HepG2 (cell line): ENCODE data around the gene ARHGAP5. TPM values are rescaled to one million over a fixed set of nuclear protein-coding genes. Genes with fewer than 3 reads are reported as not detected.

Experiments
- CENPT ChIP-seq: sonication (generic); formaldehyde crosslinking; IDR thresholded peaks from 2 replicates; pipeline ENCODE4 v1.8.0; 2022; ENCODE audit warnings: low read depth, mild to moderate bottlenecking, moderate library complexity, missing genetic modification reagents
- IRX3 ChIP-seq: sonication (generic); formaldehyde crosslinking; IDR thresholded peaks from 2 replicates; pipeline ENCODE4 v1.8.1; 2023; ENCODE audit warnings: mild to moderate bottlenecking, low read depth, missing genetic modification reagents, borderline replicate concordance
- KDM5B ChIP-seq: sonication (generic); formaldehyde crosslinking; IDR thresholded peaks from 2 replicates; pipeline ENCODE4 v1.4.0; 2020; ENCODE audit warnings: missing genetic modification reagents, mild to moderate bottlenecking, borderline replicate concordance
- KLF6 ChIP-seq: IDR thresholded peaks from 2 replicates; pipeline ENCODE4 v1.8.0; 2016; ENCODE audit warnings: missing biosample characterization, missing genetic modification reagents
- MEIS1 ChIP-seq: sonication (generic); formaldehyde crosslinking; IDR thresholded peaks from 2 replicates; pipeline ENCODE4 v1.9.0; 2021; ENCODE audit warnings: mild to moderate bottlenecking, missing genetic modification reagents, moderate library complexity, borderline replicate concordance
- NKX3-1 ChIP-seq: sonication (generic); formaldehyde crosslinking; IDR thresholded peaks from 2 replicates; pipeline ENCODE4 v1.5.0; 2020; ENCODE audit warnings: missing genetic modification reagents
- SMAD3 ChIP-seq: sonication (generic); formaldehyde crosslinking; IDR thresholded peaks from 2 replicates; pipeline ENCODE4 v1.4.0; 2020; ENCODE audit warnings: missing genetic modification reagents
- TP53 ChIP-seq: sonication (generic); formaldehyde crosslinking; conservative IDR thresholded peaks from 2 replicates; pipeline ENCODE4 v1.4.0; 2020; ENCODE audit warnings: missing genetic modification reagents
- ZBTB1 ChIP-seq: sonication (generic); formaldehyde crosslinking; IDR thresholded peaks from 2 replicates; pipeline ENCODE4 v1.4.0; 2020; ENCODE audit warnings: missing genetic modification reagents, borderline replicate concordance
- ZBTB7A ChIP-seq: sonication (generic); formaldehyde crosslinking; IDR thresholded peaks from 2 replicates; pipeline ENCODE4 v1.8.0; 2022; ENCODE audit warnings: mild to moderate bottlenecking, missing genetic modification reagents
- ZMAT3 ChIP-seq: sonication (generic); formaldehyde crosslinking; conservative IDR thresholded peaks from 2 replicates; pipeline ENCODE4 v1.7.0; 2021; ENCODE audit warnings: missing genetic modification reagents
- ZNF101 ChIP-seq: sonication (generic); formaldehyde crosslinking; IDR thresholded peaks from 2 replicates; pipeline ENCODE4 v1.4.0; 2020; ENCODE audit warnings: mild to moderate bottlenecking, low read depth, missing genetic modification reagents, borderline replicate concordance
- ZNF34 ChIP-seq: sonication (generic); formaldehyde crosslinking; IDR thresholded peaks from 2 replicates; pipeline ENCODE4 v1.4.0; 2020; ENCODE audit warnings: mild to moderate bottlenecking, missing genetic modification reagents, borderline replicate concordance
- ZNF891 ChIP-seq: sonication (generic); formaldehyde crosslinking; IDR thresholded peaks from 2 replicates; pipeline ENCODE4 v1.5.0; 2020; ENCODE audit warnings: mild to moderate bottlenecking, missing genetic modification reagents
- polyA plus RNA-seq, 8 experiments: library from polyadenylated mRNA; depleted of rRNA in 3 of 8; stranded (reverse) in 7 of 8; unstranded in 1 of 8; fragments of >200 nt; fragmentation: Illumina TruSeq in 4 of 8; extraction: Trizol in 4 of 8; gene quantifications; 2 replicates each; pipeline versions ENCODE4 v1.2.1 to v1.2.3, GENCODE V29; 2011 to 2016; ENCODE audit warnings: low read depth in 4 of 8, missing spikeins in 1 of 8, mixed read lengths in 1 of 8; ENCODE audit not compliant: insufficient read depth in 1 of 8
- total RNA-seq, 5 experiments: library from RNA; depleted of rRNA; stranded (reverse); fragments of >200 nt; fragmentation: Illumina TruSeq; extraction: Trizol; gene quantifications; 2 replicates each; pipeline ENCODE4 v1.2.3, GENCODE V29; 2016; ENCODE audit warnings: low read depth in 1 of 5
- TF ChIP-seq, protein P1 (sequence below): IDR thresholded peaks from 2 replicates; pipeline ENCODE4 v1.6.1; 2018; ENCODE audit warnings: missing genetic modification reagents, mild to moderate bottlenecking, missing compliant biosample characterization
- TF ChIP-seq, protein P2 (sequence below): sonication (generic); formaldehyde crosslinking; IDR thresholded peaks from 2 replicates; pipeline ENCODE4 v1.4.0; 2020; ENCODE audit warnings: mild to moderate bottlenecking, missing genetic modification reagents, borderline replicate concordance
- TF ChIP-seq, protein P3 (sequence below): sonication (generic); formaldehyde crosslinking; IDR thresholded peaks from 2 replicates; pipeline ENCODE4 v1.5.1; 2020; ENCODE audit warnings: missing genetic modification reagents, mild to moderate bottlenecking, borderline replicate concordance
- TF ChIP-seq, protein P4 (sequence below): sonication (generic); formaldehyde crosslinking; IDR thresholded peaks from 2 replicates; pipeline ENCODE4 v1.5.0; 2020; ENCODE audit warnings: mild to moderate bottlenecking, missing genetic modification reagents
- TF ChIP-seq, protein P5 (sequence below): sonication (generic); formaldehyde crosslinking; IDR thresholded peaks from 2 replicates; pipeline ENCODE4 v1.4.0; 2020; ENCODE audit warnings: low read depth, mild to moderate bottlenecking, missing genetic modification reagents

ARHGAP5 gene
- total and polyA plus RNA-seq, 2 of the 13 experiments (the other 11 are each of a cell fraction or from before 2014, with no cell fraction given) = 33.7 to 144 TPM

DNA sequence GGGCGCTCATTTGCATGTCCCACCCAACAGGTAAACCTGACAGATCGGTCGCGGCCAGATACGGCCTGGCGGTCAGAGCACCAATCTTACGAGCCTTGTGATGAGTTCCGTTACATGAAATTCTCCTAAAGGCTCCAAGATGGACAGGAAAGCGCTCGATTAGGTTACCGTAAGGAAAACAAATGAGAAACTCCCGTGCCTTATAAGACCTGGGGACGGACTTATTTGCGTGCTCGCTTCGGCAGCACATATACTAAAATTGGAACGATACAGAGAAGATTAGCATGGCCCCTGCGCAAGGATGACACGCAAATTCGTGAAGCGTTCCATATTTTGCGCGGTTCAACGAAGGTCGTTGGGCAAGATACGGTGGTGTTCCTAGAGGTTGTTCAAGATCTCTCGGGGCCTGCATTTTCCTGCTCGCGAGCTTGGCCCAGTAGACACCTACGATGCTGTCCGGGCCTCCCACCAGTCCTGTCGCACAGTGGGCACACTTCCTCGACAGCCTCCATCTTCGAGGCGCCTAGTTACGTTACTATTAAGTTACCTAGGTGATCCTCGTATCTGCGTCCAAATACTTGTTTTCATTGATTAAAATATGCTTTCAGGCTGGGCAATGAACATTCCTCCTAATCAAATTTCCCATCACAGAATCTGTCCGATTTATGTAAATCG, 124.8 kb downstream of the ARHGAP5 start, which contains the start of gene RNU6-7 (continued):
- TF ChIP-seq, protein P1, sequence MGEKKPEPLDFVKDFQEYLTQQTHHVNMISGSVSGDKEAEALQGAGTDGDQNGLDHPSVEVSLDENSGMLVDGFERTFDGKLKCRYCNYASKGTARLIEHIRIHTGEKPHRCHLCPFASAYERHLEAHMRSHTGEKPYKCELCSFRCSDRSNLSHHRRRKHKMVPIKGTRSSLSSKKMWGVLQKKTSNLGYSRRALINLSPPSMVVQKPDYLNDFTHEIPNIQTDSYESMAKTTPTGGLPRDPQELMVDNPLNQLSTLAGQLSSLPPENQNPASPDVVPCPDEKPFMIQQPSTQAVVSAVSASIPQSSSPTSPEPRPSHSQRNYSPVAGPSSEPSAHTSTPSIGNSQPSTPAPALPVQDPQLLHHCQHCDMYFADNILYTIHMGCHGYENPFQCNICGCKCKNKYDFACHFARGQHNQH (CRISPR knock-in tag) = no peak
- TF ChIP-seq, protein P2, sequence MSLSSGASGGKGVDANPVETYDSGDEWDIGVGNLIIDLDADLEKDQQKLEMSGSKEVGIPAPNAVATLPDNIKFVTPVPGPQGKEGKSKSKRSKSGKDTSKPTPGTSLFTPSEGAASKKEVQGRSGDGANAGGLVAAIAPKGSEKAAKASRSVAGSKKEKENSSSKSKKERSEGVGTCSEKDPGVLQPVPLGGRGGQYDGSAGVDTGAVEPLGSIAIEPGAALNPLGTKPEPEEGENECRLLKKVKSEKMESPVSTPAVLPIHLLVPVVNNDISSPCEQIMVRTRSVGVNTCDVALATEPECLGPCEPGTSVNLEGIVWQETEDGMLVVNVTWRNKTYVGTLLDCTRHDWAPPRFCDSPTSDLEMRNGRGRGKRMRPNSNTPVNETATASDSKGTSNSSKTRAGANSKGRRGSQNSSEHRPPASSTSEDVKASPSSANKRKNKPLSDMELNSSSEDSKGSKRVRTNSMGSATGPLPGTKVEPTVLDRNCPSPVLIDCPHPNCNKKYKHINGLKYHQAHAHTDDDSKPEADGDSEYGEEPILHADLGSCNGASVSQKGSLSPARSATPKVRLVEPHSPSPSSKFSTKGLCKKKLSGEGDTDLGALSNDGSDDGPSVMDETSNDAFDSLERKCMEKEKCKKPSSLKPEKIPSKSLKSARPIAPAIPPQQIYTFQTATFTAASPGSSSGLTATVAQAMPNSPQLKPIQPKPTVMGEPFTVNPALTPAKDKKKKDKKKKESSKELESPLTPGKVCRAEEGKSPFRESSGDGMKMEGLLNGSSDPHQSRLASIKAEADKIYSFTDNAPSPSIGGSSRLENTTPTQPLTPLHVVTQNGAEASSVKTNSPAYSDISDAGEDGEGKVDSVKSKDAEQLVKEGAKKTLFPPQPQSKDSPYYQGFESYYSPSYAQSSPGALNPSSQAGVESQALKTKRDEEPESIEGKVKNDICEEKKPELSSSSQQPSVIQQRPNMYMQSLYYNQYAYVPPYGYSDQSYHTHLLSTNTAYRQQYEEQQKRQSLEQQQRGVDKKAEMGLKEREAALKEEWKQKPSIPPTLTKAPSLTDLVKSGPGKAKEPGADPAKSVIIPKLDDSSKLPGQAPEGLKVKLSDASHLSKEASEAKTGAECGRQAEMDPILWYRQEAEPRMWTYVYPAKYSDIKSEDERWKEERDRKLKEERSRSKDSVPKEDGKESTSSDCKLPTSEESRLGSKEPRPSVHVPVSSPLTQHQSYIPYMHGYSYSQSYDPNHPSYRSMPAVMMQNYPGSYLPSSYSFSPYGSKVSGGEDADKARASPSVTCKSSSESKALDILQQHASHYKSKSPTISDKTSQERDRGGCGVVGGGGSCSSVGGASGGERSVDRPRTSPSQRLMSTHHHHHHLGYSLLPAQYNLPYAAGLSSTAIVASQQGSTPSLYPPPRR = no peak; the same call in 1 of the 2 replicates
- TF ChIP-seq ZBTB1 = 0 out of 2 replicates have a peak, but pooled peaks have one; percentile 38
- no peak for TF ChIP-seq TP53 (CRISPR knock-in tag)
- peak; percentile 94 for TF ChIP-seq ZNF34
- TF ChIP-seq, protein P3, sequence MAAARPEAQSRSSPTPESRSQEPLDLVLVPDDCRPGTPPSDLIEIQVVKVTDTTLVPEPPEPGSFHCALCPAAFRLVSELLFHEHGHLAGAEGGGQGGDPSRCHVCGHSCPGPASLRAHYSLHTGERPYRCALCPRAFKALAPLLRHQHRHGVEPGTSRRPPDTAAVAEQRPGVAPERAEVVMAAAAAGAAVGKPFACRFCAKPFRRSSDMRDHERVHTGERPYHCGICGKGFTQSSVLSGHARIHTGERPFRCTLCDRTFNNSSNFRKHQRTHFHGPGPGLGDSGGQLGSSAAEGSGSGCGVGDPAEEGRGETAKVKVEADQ = peak; percentile 15; the same call in 1 of the 2 replicates
- peak; percentile 71; the same call in 1 of the 2 replicates for TF ChIP-seq CENPT
- TF ChIP-seq, protein P4, sequence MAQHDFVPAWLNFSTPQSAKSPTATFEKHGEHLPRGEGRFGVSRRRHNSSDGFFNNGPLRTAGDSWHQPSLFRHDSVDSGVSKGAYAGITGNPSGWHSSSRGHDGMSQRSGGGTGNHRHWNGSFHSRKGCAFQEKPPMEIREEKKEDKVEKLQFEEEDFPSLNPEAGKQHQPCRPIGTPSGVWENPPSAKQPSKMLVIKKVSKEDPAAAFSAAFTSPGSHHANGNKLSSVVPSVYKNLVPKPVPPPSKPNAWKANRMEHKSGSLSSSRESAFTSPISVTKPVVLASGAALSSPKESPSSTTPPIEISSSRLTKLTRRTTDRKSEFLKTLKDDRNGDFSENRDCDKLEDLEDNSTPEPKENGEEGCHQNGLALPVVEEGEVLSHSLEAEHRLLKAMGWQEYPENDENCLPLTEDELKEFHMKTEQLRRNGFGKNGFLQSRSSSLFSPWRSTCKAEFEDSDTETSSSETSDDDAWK (CRISPR knock-in tag) = no peak
- TF ChIP-seq ZBTB7A (CRISPR knock-in tag) = peak; percentile 44; the same call in 1 of the 2 replicates
- TF ChIP-seq, protein P5, sequence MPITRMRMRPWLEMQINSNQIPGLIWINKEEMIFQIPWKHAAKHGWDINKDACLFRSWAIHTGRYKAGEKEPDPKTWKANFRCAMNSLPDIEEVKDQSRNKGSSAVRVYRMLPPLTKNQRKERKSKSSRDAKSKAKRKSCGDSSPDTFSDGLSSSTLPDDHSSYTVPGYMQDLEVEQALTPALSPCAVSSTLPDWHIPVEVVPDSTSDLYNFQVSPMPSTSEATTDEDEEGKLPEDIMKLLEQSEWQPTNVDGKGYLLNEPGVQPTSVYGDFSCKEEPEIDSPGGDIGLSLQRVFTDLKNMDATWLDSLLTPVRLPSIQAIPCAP (CRISPR knock-in tag) = 0 out of 2 replicates have a peak, but pooled peaks have one; percentile 12
- TF ChIP-seq ZMAT3 (CRISPR knock-in tag) = peak; percentile 88
- peak; percentile 67 for TF ChIP-seq SMAD3 (CRISPR knock-in tag)
- peak; percentile 41; the same call in 1 of the 2 replicates for TF ChIP-seq IRX3 (CRISPR knock-in tag)
- peak; percentile 72 for TF ChIP-seq KDM5B (CRISPR knock-in tag)
- TF ChIP-seq ZNF101 (CRISPR knock-in tag) = no peak; the same call in 1 of the 2 replicates
- TF ChIP-seq ZNF891 (CRISPR knock-in tag) = no peak
- TF ChIP-seq KLF6 = no peak
- no peak; the same call in 1 of the 2 replicates for TF ChIP-seq NKX3-1
- 0 out of 2 replicates have a peak, but pooled peaks have one; percentile 14 for TF ChIP-seq MEIS1 (CRISPR knock-in tag)
